Measurements from ENCODE around the gene TGFB1. TPM values are rescaled to one million over a fixed set of nuclear protein-coding genes. Genes with fewer than 3 reads are reported as not detected.
A peak's percentile ranks its signal among the peaks of the same experiment; 100 is the strongest.

TGFB1 gene
- total RNA-seq: 10 to 100 TPM; 11.4 to 26.9 (median 22.2) TPM

DNA sequence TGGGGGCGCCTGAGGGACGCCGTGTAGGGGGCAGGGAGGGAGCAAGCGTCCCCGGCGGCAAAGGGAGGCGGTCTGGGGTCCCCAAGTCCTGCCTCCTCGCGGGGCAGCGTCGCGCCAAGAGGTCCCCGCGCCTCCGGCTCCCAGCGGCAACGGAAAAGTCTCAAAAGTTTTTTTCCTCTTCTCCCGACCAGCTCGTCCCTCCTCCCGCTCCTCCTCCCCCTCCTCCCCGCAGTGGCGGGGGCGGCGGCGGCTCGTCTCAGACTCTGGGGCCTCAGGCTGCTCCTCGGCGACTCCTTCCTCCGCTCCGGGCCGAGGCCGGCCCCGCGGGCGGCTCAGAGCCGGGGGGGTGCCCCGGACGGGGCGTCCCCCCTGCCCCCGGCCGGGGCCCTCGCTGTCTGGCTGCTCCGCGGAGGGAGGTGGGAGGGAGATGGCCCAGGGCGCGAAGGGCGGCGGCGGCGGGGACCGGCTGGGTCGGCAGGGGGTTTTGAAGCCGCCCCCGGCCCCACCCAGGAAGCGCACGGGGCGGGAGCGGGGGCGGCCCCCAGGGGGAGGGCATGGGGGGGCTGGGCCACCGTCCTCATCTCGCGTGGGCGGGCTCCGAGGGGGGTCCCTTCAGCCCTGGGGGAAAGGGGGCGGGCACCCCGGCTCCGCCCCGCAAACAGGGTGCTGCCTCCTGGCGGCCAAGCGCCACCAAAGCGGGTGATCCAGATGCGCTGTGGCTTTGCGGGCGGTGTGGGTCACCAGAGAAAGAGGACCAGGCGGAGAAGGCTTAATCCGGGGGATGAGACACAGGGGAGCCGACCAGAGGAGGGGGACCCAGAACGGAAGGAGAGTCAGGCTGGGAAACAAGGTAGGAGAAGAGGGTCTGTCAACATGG lies at the start of gene TGFB1:
TGFB1 (minus strand) TSS at position 457 of the 877 bp plus-strand sequence. CDS start 878 bp downstream, outside the sequence.
- intact Hi-C loops (cut with DNase I; ENCODE audit: low total_unique reads): no loop called here
- peak; percentile 82 to 98 for DNase-seq (ENCODE audit: low spot score in 2 of 2)
- TF ChIP-seq, protein P1, sequence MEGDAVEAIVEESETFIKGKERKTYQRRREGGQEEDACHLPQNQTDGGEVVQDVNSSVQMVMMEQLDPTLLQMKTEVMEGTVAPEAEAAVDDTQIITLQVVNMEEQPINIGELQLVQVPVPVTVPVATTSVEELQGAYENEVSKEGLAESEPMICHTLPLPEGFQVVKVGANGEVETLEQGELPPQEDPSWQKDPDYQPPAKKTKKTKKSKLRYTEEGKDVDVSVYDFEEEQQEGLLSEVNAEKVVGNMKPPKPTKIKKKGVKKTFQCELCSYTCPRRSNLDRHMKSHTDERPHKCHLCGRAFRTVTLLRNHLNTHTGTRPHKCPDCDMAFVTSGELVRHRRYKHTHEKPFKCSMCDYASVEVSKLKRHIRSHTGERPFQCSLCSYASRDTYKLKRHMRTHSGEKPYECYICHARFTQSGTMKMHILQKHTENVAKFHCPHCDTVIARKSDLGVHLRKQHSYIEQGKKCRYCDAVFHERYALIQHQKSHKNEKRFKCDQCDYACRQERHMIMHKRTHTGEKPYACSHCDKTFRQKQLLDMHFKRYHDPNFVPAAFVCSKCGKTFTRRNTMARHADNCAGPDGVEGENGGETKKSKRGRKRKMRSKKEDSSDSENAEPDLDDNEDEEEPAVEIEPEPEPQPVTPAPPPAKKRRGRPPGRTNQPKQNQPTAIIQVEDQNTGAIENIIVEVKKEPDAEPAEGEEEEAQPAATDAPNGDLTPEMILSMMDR (IDR thresholded peaks at IDR 0.05): peak in 1 of 3 donors; percentile 79
- TF ChIP-seq POLR2A (IDR thresholded peaks at IDR 0.05): no peak
- 1% methylated on average over 55 to 62 of the region's 78 CpGs for WGBS, 2 donors
- H3K4me3 ChIP-seq (ENCODE audit: low read depth, poor library complexity, severe bottlenecking): peak within 1 kb of the TSS; percentile 61

DNA sequence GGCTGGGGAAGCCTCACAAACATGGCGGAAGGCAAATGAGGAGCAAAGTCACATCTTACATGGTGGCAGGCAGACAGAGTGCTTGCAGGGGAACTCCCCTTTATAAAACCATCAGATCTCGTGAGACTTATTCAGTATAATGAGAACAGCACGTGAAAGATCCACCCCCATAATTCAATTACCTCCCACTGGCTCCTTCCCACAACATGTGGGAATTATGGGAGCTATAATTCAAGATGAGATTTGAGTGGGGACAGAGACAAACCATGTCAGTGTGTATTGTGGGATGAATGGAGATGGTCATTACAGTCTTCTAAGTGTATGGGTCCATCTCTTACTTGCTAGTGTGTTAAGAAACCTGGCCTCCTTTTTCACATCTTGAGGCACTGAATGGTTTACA lies 48.3 kb upstream of the TGFB1 start:
- TF ChIP-seq POLR2A (IDR thresholded peaks at IDR 0.05): no peak
- TF ChIP-seq, protein P1 (IDR thresholded peaks at IDR 0.05): no peak
- no peak overlapping the region for H3K4me3 ChIP-seq (ENCODE audit: low read depth, poor library complexity, severe bottlenecking)
- DNase-seq (ENCODE audit: low spot score in 2 of 2): no peak
- intact Hi-C loops (cut with DNase I; ENCODE audit: low total_unique reads): no loop called here
- WGBS, 2 donors: 53 to 74% methylated on average over 3 of the region's 3 CpGs

DNA sequence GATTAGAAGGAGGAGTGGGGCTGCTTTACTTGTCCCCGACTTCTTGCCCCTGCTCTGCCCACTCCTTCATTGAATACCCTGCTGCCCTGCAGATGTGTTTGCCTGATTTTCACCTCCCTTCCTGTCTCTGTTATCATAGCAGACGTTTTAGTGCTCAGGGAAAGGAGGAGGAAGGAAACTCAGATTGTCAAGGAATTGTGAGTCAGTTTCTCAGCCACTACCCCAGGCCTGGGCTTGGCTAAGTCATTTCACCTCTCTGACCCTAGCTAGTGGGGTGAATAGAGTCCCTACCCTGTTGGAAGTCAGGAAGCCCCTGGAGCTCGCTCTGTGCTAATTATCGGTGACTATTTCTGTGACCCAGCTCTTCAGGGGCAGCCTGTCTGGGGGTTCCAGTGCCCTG lies 47.8 kb upstream of the TGFB1 start:
- H3K4me3 ChIP-seq (ENCODE audit: low read depth, poor library complexity, severe bottlenecking): no peak overlapping the region
- TF ChIP-seq, protein P1 (IDR thresholded peaks at IDR 0.05): no peak
- no peak for TF ChIP-seq POLR2A (IDR thresholded peaks at IDR 0.05)
- DNase-seq (ENCODE audit: low spot score in 2 of 2): no peak
- 65 to 74% methylated on average over 4 of the region's 4 CpGs for WGBS, 2 donors
- intact Hi-C loops (cut with DNase I; ENCODE audit: low total_unique reads): no loop called here

GRCh38 chr19:41399525-41399924 lies 45.8 kb upstream of the TGFB1 start:
- DNase-seq (ENCODE audit: low spot score in 2 of 2): no peak
- intact Hi-C loops (cut with DNase I; ENCODE audit: low total_unique reads): no loop called here
- TF ChIP-seq, protein P1 (IDR thresholded peaks at IDR 0.05): no peak
- no peak for TF ChIP-seq POLR2A (IDR thresholded peaks at IDR 0.05)
- H3K4me3 ChIP-seq (ENCODE audit: low read depth, poor library complexity, severe bottlenecking): no peak overlapping the region
- WGBS, 2 donors: 85 to 89% methylated on average over 2 of the region's 2 CpGs

DNA sequence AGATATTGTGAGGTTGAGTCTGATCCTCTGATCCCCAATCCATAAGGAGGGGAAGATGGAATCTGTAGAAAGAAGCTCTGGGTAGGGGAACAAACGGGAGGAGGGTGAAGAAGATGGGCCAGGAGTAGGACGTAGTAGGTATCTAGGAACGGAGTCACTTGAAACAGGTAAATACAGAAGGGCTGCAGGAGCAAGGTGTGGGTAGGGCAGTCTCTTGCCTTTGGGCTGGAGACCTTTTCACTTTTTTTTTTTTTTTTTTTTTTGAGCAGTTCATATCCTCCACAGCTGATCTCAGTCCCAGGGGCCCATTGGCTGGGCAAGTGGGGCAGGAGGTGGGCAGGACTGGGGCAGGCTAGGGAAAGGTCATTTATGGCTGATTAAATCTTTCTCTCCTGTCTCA lies 45.4 kb upstream of the TGFB1 start:
- intact Hi-C loops (cut with DNase I; ENCODE audit: low total_unique reads): no loop called here
- no peak overlapping the region for H3K4me3 ChIP-seq (ENCODE audit: low read depth, poor library complexity, severe bottlenecking)
- DNase-seq (ENCODE audit: low spot score in 2 of 2): no peak
- TF ChIP-seq POLR2A (IDR thresholded peaks at IDR 0.05): no peak
- TF ChIP-seq, protein P1 (IDR thresholded peaks at IDR 0.05): no peak
- 80 to 81% methylated on average over 3 of the region's 3 CpGs for whole genome bisulfite sequencing, 2 donors
